Parathyroid adenoma (tissue), 2 donors: ENCODE results near the gene TMEM132E.

Source experiments
- H2AFZ ChIP-seq: fragments of 300-600 bp; sonication (generic); one replicate; pipeline ENCODE4 v1.7.0; 2017; ENCODE audit warnings: antibody characterized with exemption, mild to moderate bottlenecking
- H3K27ac ChIP-seq: fragments of 300-600 bp; sonication (generic); one replicate; pipeline ENCODE4 v1.7.0; 2017
- H3K27me3 ChIP-seq: fragments of 300-600 bp; sonication (generic); one replicate; pipeline ENCODE4 v1.7.0; 2017; ENCODE audit warnings: low read length; ENCODE audit not compliant: control insufficient read depth, insufficient read depth
- H3K36me3 ChIP-seq: fragments of 300-600 bp; sonication (generic); one replicate; pipeline ENCODE4 v1.7.0; 2017; ENCODE audit warnings: low read length; ENCODE audit not compliant: control insufficient read depth, insufficient read depth
- H3K4me1 ChIP-seq: fragments of 300-600 bp; sonication (generic); one replicate; pipeline ENCODE4 v1.7.0; 2017; ENCODE audit warnings: control low read depth
- H3K4me2 ChIP-seq: fragments of 300-600 bp; sonication (generic); one replicate; pipeline ENCODE4 v1.7.0; 2017; ENCODE audit warnings: low read length
- H3K4me3 ChIP-seq: fragments of 300-600 bp; sonication (generic); one replicate; pipeline ENCODE4 v1.7.0; 2017; ENCODE audit warnings: low read depth, low read length
- H3K79me2 ChIP-seq: fragments of 300-600 bp; sonication (generic); one replicate; pipeline ENCODE4 v1.7.0; 2017; ENCODE audit warnings: control low read depth
- H3K9ac ChIP-seq: fragments of 300-600 bp; sonication (generic); one replicate; pipeline ENCODE4 v1.7.0; 2017; ENCODE audit warnings: mild to moderate bottlenecking
- H3K9me3 ChIP-seq: fragments of 300-600 bp; sonication (generic); one replicate; pipeline ENCODE4 v1.7.0; 2017; ENCODE audit warnings: low read length; ENCODE audit not compliant: control insufficient read depth
- TF ChIP-seq, protein P1 (sequence below): fragments of 300-600 bp; sonication (generic); IDR thresholded peaks from one replicate; pipeline ENCODE4 v1.7.0; 2017; ENCODE audit warnings: antibody characterized with exemption, mild to moderate bottlenecking
- donor health status: primary hyperparathyroidism.

TMEM132E gene

DNA sequence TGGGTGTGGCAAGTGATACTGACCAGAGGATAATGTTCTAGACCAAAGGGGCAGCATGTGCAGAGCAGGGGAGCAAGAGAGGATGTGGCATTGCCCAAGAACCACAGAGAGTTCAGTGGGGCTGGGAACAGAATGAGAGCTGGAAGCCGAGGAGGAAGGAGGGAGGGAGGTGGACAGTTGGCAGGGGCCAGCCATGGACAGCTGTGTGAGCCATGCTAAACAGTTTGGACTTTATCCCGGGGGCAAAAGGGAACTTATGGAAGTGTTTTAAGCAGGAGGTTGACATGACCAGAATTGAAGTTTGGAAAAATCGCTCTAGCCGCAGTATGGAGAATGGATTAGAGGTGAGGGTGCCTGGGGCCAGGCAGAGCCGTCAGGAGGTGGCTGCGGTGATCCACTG is 29.4 kb upstream of the TMEM132E start:
- no peaks in the 10 kb centered on the region for H3K9me3 ChIP-seq
- no peaks in the 10 kb centered on the region for H3K27me3 ChIP-seq
- H3K36me3 ChIP-seq = no peaks in the 10 kb centered on the region
- H3K27ac ChIP-seq = no peak overlapping the region
- no peak overlapping the region for H3K4me3 ChIP-seq
- H2AFZ ChIP-seq = no peak overlapping the region
- H3K9ac ChIP-seq = no peak overlapping the region
- H3K4me1 ChIP-seq = no peaks in the 10 kb centered on the region
- TF ChIP-seq, protein P1, sequence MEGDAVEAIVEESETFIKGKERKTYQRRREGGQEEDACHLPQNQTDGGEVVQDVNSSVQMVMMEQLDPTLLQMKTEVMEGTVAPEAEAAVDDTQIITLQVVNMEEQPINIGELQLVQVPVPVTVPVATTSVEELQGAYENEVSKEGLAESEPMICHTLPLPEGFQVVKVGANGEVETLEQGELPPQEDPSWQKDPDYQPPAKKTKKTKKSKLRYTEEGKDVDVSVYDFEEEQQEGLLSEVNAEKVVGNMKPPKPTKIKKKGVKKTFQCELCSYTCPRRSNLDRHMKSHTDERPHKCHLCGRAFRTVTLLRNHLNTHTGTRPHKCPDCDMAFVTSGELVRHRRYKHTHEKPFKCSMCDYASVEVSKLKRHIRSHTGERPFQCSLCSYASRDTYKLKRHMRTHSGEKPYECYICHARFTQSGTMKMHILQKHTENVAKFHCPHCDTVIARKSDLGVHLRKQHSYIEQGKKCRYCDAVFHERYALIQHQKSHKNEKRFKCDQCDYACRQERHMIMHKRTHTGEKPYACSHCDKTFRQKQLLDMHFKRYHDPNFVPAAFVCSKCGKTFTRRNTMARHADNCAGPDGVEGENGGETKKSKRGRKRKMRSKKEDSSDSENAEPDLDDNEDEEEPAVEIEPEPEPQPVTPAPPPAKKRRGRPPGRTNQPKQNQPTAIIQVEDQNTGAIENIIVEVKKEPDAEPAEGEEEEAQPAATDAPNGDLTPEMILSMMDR = no peak
- H3K4me2 ChIP-seq = no peak overlapping the region
- H3K79me2 ChIP-seq = no peaks in the 10 kb centered on the region

DNA sequence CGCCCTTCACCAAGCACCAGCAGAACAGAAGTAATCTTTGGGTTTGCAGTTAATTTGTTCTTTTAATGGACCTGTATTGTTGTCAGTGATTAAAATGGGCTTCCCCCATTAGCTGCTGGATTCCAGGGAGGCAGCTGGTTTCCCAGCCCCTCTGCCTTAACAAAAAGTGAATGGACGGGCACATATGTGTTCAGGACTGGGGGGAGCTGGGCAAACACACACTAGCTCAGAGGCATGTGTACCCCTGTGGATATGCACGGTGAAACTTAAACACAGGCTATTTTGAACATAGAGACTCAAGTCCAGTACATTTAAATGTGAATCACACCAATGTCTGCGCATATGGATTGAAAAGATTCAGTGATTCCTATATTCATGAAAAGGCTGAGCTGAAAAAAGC is 25.5 kb upstream of the TMEM132E start:
- Histone ChIP-seq H2AFZ (no peak overlapping the region), H3K4me2 (no peak overlapping the region), H3K79me2 (no peaks in the 10 kb centered on the region), H3K9ac (no peak overlapping the region), H3K27ac (no peak overlapping the region), H3K4me3 (no peak overlapping the region), H3K27me3 (no peaks in the 10 kb centered on the region), H3K36me3 (no peaks in the 10 kb centered on the region), H3K9me3 (no peaks in the 10 kb centered on the region), H3K4me1 (peaks cover 6% of the 10 kb centered on the region)
- TF ChIP-seq, protein P1 = no peak

DNA sequence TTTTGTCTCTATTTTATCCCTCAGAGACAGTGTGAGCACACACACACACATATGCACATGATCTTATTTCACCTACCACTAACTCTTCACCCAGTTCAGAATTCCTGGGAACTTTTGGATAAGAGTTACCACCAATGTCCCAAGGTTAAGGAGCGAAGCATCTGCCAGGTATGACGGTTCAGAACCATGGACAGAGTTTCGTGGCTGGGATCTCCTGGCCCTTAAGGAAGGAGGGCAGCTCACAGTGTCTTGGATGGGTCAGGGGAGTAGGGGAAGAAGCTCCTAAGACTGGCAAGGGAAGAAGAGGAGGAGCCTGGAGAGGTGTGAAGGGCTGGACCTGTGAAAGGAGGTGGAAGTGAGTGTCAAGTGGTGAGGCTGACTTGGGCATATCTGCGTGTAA is 23.0 kb upstream of the TMEM132E start:
- H3K4me3 ChIP-seq = no peak overlapping the region
- H3K27me3 ChIP-seq = no peaks in the 10 kb centered on the region

DNA sequence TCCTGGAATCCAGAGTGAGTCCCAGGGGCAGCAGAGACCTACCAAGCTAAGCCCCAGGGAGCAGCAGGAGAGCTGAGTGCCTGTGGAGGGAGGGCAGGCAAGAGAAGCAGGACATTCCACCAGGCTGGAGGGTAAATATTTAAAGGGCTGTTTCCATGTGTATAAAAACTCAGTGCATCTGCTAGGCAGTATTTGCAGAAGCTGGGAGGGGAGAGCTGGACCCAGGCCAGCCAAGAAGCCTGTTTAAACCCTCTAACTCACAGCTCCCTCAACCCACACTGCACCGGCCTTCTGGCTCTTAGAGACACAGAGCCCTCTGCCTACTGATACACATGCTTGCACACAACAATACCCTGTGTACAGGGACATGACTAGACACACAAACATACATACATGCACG is 22.5 kb upstream of the TMEM132E start:
- H3K4me2 ChIP-seq = no peak overlapping the region
- no peaks in the 10 kb centered on the region for H3K9me3 ChIP-seq
- no peak overlapping the region for H3K27ac ChIP-seq
- TF ChIP-seq, protein P1 = no peak
- H3K4me1 ChIP-seq = peaks cover 6% of the 10 kb centered on the region
- H3K79me2 ChIP-seq = no peaks in the 10 kb centered on the region
- H3K4me3 ChIP-seq = no peak overlapping the region
- H2AFZ ChIP-seq = no peak overlapping the region
- H3K9ac ChIP-seq = no peak overlapping the region
- H3K27me3 ChIP-seq = no peaks in the 10 kb centered on the region
- H3K36me3 ChIP-seq = no peaks in the 10 kb centered on the region

More for the DNA sequence above, 23.0 kb upstream of the TMEM132E start:
- Histone ChIP-seq H3K27ac (no peak overlapping the region), H3K4me1 (peaks cover 6% of the 10 kb centered on the region), H3K9ac (no peak overlapping the region), H3K9me3 (no peaks in the 10 kb centered on the region), H3K36me3 (no peaks in the 10 kb centered on the region), H2AFZ (no peak overlapping the region), H3K4me2 (no peak overlapping the region), H3K79me2 (no peaks in the 10 kb centered on the region)
- TF ChIP-seq, protein P1 = no peak

DNA sequence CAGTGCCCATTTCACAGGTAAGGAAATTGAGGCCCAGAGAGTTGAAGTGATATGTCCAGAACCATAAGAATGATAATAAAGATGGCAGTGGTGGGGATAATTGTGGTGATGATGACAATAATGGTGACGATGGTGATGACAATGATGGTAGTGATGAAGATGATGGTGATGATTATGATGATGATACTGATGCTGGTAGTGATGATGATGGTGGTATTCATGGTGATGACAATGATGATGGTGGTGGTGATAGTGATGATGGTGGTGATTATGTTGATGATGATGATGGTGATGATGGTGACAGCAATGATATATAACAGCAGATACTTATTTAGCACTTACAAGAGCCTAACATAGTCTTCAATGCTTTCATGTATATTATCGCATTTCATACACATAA is 18.1 kb upstream of the TMEM132E start:
- Histone ChIP-seq H3K4me2 (no peak overlapping the region), H3K9ac (no peak overlapping the region), H3K79me2 (no peaks in the 10 kb centered on the region), H3K9me3 (no peaks in the 10 kb centered on the region), H3K36me3 (no peaks in the 10 kb centered on the region), H3K27me3 (no peaks in the 10 kb centered on the region), H3K4me3 (no peak overlapping the region), H3K27ac (no peak overlapping the region), H2AFZ (no peak overlapping the region), H3K4me1 (no peaks in the 10 kb centered on the region)
- TF ChIP-seq, protein P1 = no peak
